ENCODE measurements around the gene TGFBR1. TPM values are rescaled to one million over a fixed set of nuclear protein-coding genes. Genes with fewer than 3 reads are reported as not detected.

TGFBR1 gene
- total RNA-seq, 1 experiment from 2014 or later = 17.9 TPM

- H3K27me3 ChIP-seq (ENCODE audit: low read length) = no peaks in the 10 kb centered on the region
- H3K79me2 ChIP-seq (ENCODE audit: low read length) = no peaks in the 10 kb centered on the region
- no peak overlapping the region for H2AFZ ChIP-seq (ENCODE audit: low read length)
- no peak overlapping the region for H3K4me3 ChIP-seq (ENCODE audit: low read length)
- H3K4me2 ChIP-seq (ENCODE audit: low read depth, low read length, poor library complexity, severe bottlenecking) = no peak overlapping the region
- no peak overlapping the region for H3K27ac ChIP-seq (ENCODE audit: low read length)
- H3K36me3 ChIP-seq (ENCODE audit: insufficient read depth, low read length) = no peaks in the 10 kb centered on the region
- H3K9ac ChIP-seq (ENCODE audit: low read length) = no peak overlapping the region
- no peak for DNase-seq
- no peaks in the 10 kb centered on the region for H3K9me3 ChIP-seq (ENCODE audit: low read length)
- H3K9me2 ChIP-seq (replicated peaks; ENCODE audit: insufficient read depth, low read length) = no peaks in the 10 kb centered on the region
- H4K20me1 ChIP-seq (ENCODE audit: insufficient read depth, low read depth, low read length) = no peaks in the 10 kb centered on the region
- H3K4me1 ChIP-seq (ENCODE audit: low read length) = no peaks in the 10 kb centered on the region
Measured at GRCh38 chr9:99199938-99200539, 95.1 kb downstream of the TGFBR1 start.

- Histone ChIP-seq H3K9me2 (replicated peaks; ENCODE audit: insufficient read depth, low read length) (no peaks in the 10 kb centered on the region), H2AFZ (ENCODE audit: low read length) (no peak overlapping the region), H3K27ac (ENCODE audit: low read length) (no peak overlapping the region), H3K27me3 (ENCODE audit: low read length) (no peaks in the 10 kb centered on the region), H3K79me2 (ENCODE audit: low read length) (no peaks in the 10 kb centered on the region), H4K20me1 (ENCODE audit: insufficient read depth, low read depth, low read length) (no peaks in the 10 kb centered on the region), H3K9ac (ENCODE audit: low read length) (no peak overlapping the region), H3K9me3 (ENCODE audit: low read length) (no peaks in the 10 kb centered on the region), H3K4me1 (ENCODE audit: low read length) (no peaks in the 10 kb centered on the region), H3K4me3 (ENCODE audit: low read length) (no peak overlapping the region), H3K36me3 (ENCODE audit: insufficient read depth, low read length) (no peaks in the 10 kb centered on the region), H3K4me2 (ENCODE audit: low read depth, low read length, poor library complexity, severe bottlenecking) (no peak overlapping the region)
- DNase-seq = no peak
Measured at GRCh38 chr9:99201603-99202002, 96.7 kb downstream of the TGFBR1 start.

Small RNA genes within 50 kb of the gene (small RNA-seq; reads per million reads assigned to genes)
- not detected for gene RN7SL794P
- not detected for gene RNA5SP290

Other genes with a start within 250 kb of the TGFBR1 start
- gene COL15A1, start 161.2 kb upstream of the TGFBR1 start, total RNA-seq (2014; rRNA removed; shearing (Covaris generic); ENCODE audit: low replicate concordance) = 0.40 and 0.93 TPM in 2 replicates
- gene ALG2, start 116.8 kb downstream of the TGFBR1 start, total RNA-seq (2014; rRNA removed; shearing (Covaris generic); ENCODE audit: low replicate concordance) = 19.9 and 24.1 TPM in 2 replicates
- 81.1 and 110 TPM in 2 replicates for gene SEC61B, start 117.2 kb downstream of the TGFBR1 start, total RNA-seq (2014; rRNA removed; shearing (Covaris generic); ENCODE audit: low replicate concordance)